Loucy (cell line): Measurements from ENCODE around the gene BOC.

ENCODE experiments used
- EZH2phosphoT487 ChIP-seq: fragments of 200-600 bp; IDR thresholded peaks from 2 replicates; pipeline ENCODE4 v1.6.1; 2018; ENCODE audit warnings: antibody characterized with exemption, mild to moderate bottlenecking, moderate library complexity, borderline replicate concordance
- TF ChIP-seq, protein P1 (sequence below): fragments of 200-600 bp; sonication (generic); conservative IDR thresholded peaks from 2 replicates; pipeline ENCODE4 v1.5.1; 2014; ENCODE audit warnings: mild to moderate bottlenecking, antibody characterized with exemption, low read length

DNA sequence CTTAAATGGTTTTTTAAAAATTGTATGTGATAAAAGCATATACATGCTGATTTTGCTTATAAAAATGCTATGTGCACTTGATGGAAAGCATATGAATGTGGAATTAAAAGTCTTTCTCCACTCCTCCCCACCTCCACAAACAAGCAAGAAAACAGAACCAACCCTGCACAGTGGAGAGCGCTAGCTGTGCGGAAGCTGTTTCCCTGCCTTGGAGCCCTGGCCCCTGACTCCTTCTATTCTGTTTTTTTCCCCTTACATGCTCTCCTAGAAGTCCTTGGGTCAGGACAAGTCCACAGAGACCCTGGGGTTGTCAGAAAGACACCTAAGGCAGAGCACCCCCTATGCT lies 64.2 kb downstream of the BOC start:
- TF ChIP-seq, protein P1, sequence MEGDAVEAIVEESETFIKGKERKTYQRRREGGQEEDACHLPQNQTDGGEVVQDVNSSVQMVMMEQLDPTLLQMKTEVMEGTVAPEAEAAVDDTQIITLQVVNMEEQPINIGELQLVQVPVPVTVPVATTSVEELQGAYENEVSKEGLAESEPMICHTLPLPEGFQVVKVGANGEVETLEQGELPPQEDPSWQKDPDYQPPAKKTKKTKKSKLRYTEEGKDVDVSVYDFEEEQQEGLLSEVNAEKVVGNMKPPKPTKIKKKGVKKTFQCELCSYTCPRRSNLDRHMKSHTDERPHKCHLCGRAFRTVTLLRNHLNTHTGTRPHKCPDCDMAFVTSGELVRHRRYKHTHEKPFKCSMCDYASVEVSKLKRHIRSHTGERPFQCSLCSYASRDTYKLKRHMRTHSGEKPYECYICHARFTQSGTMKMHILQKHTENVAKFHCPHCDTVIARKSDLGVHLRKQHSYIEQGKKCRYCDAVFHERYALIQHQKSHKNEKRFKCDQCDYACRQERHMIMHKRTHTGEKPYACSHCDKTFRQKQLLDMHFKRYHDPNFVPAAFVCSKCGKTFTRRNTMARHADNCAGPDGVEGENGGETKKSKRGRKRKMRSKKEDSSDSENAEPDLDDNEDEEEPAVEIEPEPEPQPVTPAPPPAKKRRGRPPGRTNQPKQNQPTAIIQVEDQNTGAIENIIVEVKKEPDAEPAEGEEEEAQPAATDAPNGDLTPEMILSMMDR = no peak
- TF ChIP-seq EZH2phosphoT487 = no peak
